ENCODE results near the gene KIAA1958. TPM values are rescaled to one million over a fixed set of nuclear protein-coding genes. Genes with fewer than 3 reads are reported as not detected.

The KIAA1958 gene
- total RNA-seq, 2 experiments from 2014 or later: 6.7 to 7.6 TPM

GRCh38 chr9:112535811-112536210 is 49.2 kb downstream of the KIAA1958 start:
- H3K9me3 Mint-ChIP-seq: no peaks in the 10 kb centered on the region
- no peak overlapping the region for H3K27ac Mint-ChIP-seq
- CTCF ChIA-PET: no interaction called here
- no peak for DNase-seq
- no peaks in the 10 kb centered on the region for H3K27me3 Mint-ChIP-seq (ENCODE audit: low read depth)
- no peaks in the 10 kb centered on the region for H3K36me3 Mint-ChIP-seq (ENCODE audit: low read depth)
- H3K4me3 Mint-ChIP-seq: no peak overlapping the region
- intact Hi-C loops (cut with micrococcal nuclease): no loop called here
- H3K4me1 Mint-ChIP-seq (ENCODE audit: low read depth): peaks cover 4% of the 10 kb centered on the region

DNA sequence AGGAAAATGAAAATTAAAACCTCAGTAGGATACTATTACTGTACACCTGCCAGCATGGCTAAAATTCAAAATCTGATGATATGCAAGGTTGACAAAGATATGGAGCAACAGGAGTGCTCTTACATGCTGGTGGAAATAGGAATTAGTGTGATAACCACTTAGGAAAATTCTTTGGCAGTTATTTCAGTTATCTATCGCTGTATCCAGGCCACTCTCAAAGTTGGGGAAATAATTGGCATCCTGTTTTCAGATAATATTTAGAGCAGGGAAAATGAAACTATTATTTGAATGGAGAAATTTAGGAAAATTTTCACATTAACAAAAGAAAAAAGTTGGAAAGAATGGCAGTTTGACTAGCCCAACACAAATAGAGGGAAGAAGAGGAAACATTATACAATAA is 50.9 kb downstream of the KIAA1958 start:
- Mint-ChIP-seq H3K27me3 (ENCODE audit: low read depth) (no peaks in the 10 kb centered on the region), H3K4me1 (ENCODE audit: low read depth) (peaks cover 8% of the 10 kb centered on the region), H3K36me3 (ENCODE audit: low read depth) (no peaks in the 10 kb centered on the region), H3K4me3 (no peak overlapping the region), H3K27ac (no peak overlapping the region), H3K9me3 (no peaks in the 10 kb centered on the region)
- no peak for DNase-seq
- intact Hi-C loops (cut with micrococcal nuclease): no loop called here
- CTCF ChIA-PET: no interaction called here

- CTCF ChIA-PET: no interaction called here
- Mint-ChIP-seq H3K4me3 (no peak overlapping the region), H3K27me3 (ENCODE audit: low read depth) (no peaks in the 10 kb centered on the region), H3K36me3 (ENCODE audit: low read depth) (no peaks in the 10 kb centered on the region), H3K9me3 (no peaks in the 10 kb centered on the region), H3K27ac (no peak overlapping the region), H3K4me1 (ENCODE audit: low read depth) (peaks cover 6% of the 10 kb centered on the region)
- intact Hi-C loops (cut with micrococcal nuclease): no loop called here
- DNase-seq: no peak
Measured at GRCh38 chr9:112540800-112541199, 54.2 kb downstream of the KIAA1958 start.

DNA sequence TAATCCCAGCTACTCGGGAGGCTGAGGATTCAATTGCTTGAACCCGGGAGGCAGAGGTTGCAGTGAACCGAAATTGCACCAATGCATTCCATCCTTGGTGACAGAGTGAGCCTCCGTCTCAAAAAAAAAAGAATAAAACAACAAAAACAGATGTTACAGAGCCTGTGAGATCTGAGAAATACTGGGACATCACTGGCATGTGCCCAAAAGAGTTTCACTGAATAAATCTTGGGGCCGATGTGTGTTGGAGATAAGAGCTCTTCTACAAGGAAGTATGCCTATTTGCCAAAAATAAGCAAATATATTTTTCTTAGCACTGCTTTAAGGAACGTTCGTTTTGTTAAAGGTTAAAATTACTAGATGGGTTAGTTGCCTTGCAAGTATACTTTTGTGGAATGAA is 55.1 kb downstream of the KIAA1958 start:
- Mint-ChIP-seq H3K27ac (no peak overlapping the region), H3K4me3 (no peak overlapping the region), H3K4me1 (ENCODE audit: low read depth) (peaks cover 15% of the 10 kb centered on the region), H3K27me3 (ENCODE audit: low read depth) (no peaks in the 10 kb centered on the region), H3K36me3 (ENCODE audit: low read depth) (no peaks in the 10 kb centered on the region), H3K9me3 (no peaks in the 10 kb centered on the region)
- CTCF ChIA-PET: no interaction called here
- intact Hi-C loops (cut with micrococcal nuclease): no loop called here
- DNase-seq: no peak

GRCh38 chr9:112542593-112543292 is 56.1 kb downstream of the KIAA1958 start:
- DNase-seq: no peak
- no peaks in the 10 kb centered on the region for H3K36me3 Mint-ChIP-seq (ENCODE audit: low read depth)
- intact Hi-C loops (cut with micrococcal nuclease): no loop called here
- CTCF ChIA-PET: no interaction called here
- no peak overlapping the region for H3K4me3 Mint-ChIP-seq
- H3K27ac Mint-ChIP-seq: no peak overlapping the region
- no peaks in the 10 kb centered on the region for H3K9me3 Mint-ChIP-seq
- no peaks in the 10 kb centered on the region for H3K27me3 Mint-ChIP-seq (ENCODE audit: low read depth)
- H3K4me1 Mint-ChIP-seq (ENCODE audit: low read depth): peaks cover 16% of the 10 kb centered on the region

GRCh38 chr9:112544477-112544876 is 57.9 kb downstream of the KIAA1958 start:
- CTCF ChIA-PET: interaction anchor here (0.6 kb wide), 1 partner anchor 68 kb away, joined by 5 read pairs; no protein-coding TSS in a partner anchor
- H3K4me3 Mint-ChIP-seq: no peak overlapping the region
- intact Hi-C loops (cut with micrococcal nuclease): no loop called here
- H3K9me3 Mint-ChIP-seq: no peaks in the 10 kb centered on the region
- H3K27me3 Mint-ChIP-seq (ENCODE audit: low read depth): no peaks in the 10 kb centered on the region
- H3K36me3 Mint-ChIP-seq (ENCODE audit: low read depth): no peaks in the 10 kb centered on the region
- no peak overlapping the region for H3K27ac Mint-ChIP-seq
- DNase-seq: no peak
- H3K4me1 Mint-ChIP-seq (ENCODE audit: low read depth): peaks cover 16% of the 10 kb centered on the region

- intact Hi-C loops (cut with micrococcal nuclease): loop anchor here (5.0 kb wide), 1 partner anchor 58 kb away; the partner anchor contains the start of gene KIAA1958
- DNase-seq: no peak
Measured at GRCh38 chr9:112545237-112545636, 58.6 kb downstream of the KIAA1958 start.

GRCh38 chr9:112546149-112547012 is 59.8 kb downstream of the KIAA1958 start:
- H3K36me3 Mint-ChIP-seq (ENCODE audit: low read depth): no peaks in the 10 kb centered on the region
- intact Hi-C loops (cut with micrococcal nuclease): loop anchor here (5.0 kb wide), 1 partner anchor 59 kb away; the partner anchor contains the start of gene KIAA1958
- no peak overlapping the region for H3K4me3 Mint-ChIP-seq
- H3K9me3 Mint-ChIP-seq: no peaks in the 10 kb centered on the region
- H3K27ac Mint-ChIP-seq: no peak overlapping the region
- peak; percentile 15 for DNase-seq
- peaks cover 14% of the 10 kb centered on the region for H3K4me1 Mint-ChIP-seq (ENCODE audit: low read depth)
- H3K27me3 Mint-ChIP-seq (ENCODE audit: low read depth): no peaks in the 10 kb centered on the region
- CTCF ChIA-PET: interaction anchor here (0.6 kb wide), 1 partner anchor 203 kb away, joined by 3 read pairs; no protein-coding TSS in a partner anchor

More at GRCh38 chr9:112545237-112545636, 58.6 kb downstream of the KIAA1958 start:
- H3K27ac Mint-ChIP-seq: no peak overlapping the region
- peaks cover 16% of the 10 kb centered on the region for H3K4me1 Mint-ChIP-seq (ENCODE audit: low read depth)
- no peak overlapping the region for H3K4me3 Mint-ChIP-seq
- no peaks in the 10 kb centered on the region for H3K9me3 Mint-ChIP-seq
- CTCF ChIA-PET: no interaction called here
- no peaks in the 10 kb centered on the region for H3K36me3 Mint-ChIP-seq (ENCODE audit: low read depth)
- no peaks in the 10 kb centered on the region for H3K27me3 Mint-ChIP-seq (ENCODE audit: low read depth)

GRCh38 chr9:112548051-112548440 is 61.4 kb downstream of the KIAA1958 start:
- H3K27me3 Mint-ChIP-seq (ENCODE audit: low read depth): no peaks in the 10 kb centered on the region
- no peak overlapping the region for H3K27ac Mint-ChIP-seq
- peaks cover 12% of the 10 kb centered on the region for H3K4me1 Mint-ChIP-seq (ENCODE audit: low read depth)
- intact Hi-C loops (cut with micrococcal nuclease): loop anchor here (5.0 kb wide), 1 partner anchor 61 kb away; the partner anchor contains the start of gene KIAA1958
- no peak overlapping the region for H3K4me3 Mint-ChIP-seq
- H3K36me3 Mint-ChIP-seq (ENCODE audit: low read depth): no peaks in the 10 kb centered on the region
- CTCF ChIA-PET: interaction anchor here (0.7 kb wide), 1 partner anchor 27 kb away, joined by 3 read pairs; no protein-coding TSS in a partner anchor
- DNase-seq: no peak
- no peaks in the 10 kb centered on the region for H3K9me3 Mint-ChIP-seq

GRCh38 chr9:112548836-112549595 is 62.4 kb downstream of the KIAA1958 start:
- intact Hi-C loops (cut with micrococcal nuclease): loop anchor here (5.0 kb wide), 1 partner anchor 62 kb away; the partner anchor contains the start of gene KIAA1958
- CTCF ChIA-PET: no interaction called here
- no peaks in the 10 kb centered on the region for H3K27me3 Mint-ChIP-seq (ENCODE audit: low read depth)

GRCh38 chr9:112550531-112550930 is 63.9 kb downstream of the KIAA1958 start:
- H3K4me1 Mint-ChIP-seq (ENCODE audit: low read depth): peaks cover 14% of the 10 kb centered on the region
- H3K27ac Mint-ChIP-seq: no peak overlapping the region
- CTCF ChIA-PET: no interaction called here
- H3K36me3 Mint-ChIP-seq (ENCODE audit: low read depth): no peaks in the 10 kb centered on the region
- H3K27me3 Mint-ChIP-seq (ENCODE audit: low read depth): no peaks in the 10 kb centered on the region
- no peak overlapping the region for H3K4me3 Mint-ChIP-seq
- no peaks in the 10 kb centered on the region for H3K9me3 Mint-ChIP-seq
- no peak for DNase-seq
- intact Hi-C loops (cut with micrococcal nuclease): no loop called here

More at GRCh38 chr9:112548836-112549595, 62.4 kb downstream of the KIAA1958 start:
- Mint-ChIP-seq H3K36me3 (ENCODE audit: low read depth) (no peaks in the 10 kb centered on the region), H3K9me3 (no peaks in the 10 kb centered on the region), H3K27ac (no peak overlapping the region), H3K4me3 (no peak overlapping the region), H3K4me1 (ENCODE audit: low read depth) (peaks cover 12% of the 10 kb centered on the region)
- DNase-seq: no peak

- Mint-ChIP-seq H3K9me3 (no peaks in the 10 kb centered on the region), H3K36me3 (ENCODE audit: low read depth) (no peaks in the 10 kb centered on the region), H3K4me3 (no peak overlapping the region), H3K4me1 (ENCODE audit: low read depth) (peaks cover 8% of the 10 kb centered on the region), H3K27me3 (ENCODE audit: low read depth) (no peaks in the 10 kb centered on the region), H3K27ac (no peak overlapping the region)
- intact Hi-C loops (cut with micrococcal nuclease): no loop called here
- CTCF ChIA-PET: interaction anchor here (0.7 kb wide), 1 partner anchor 357 kb away, joined by 3 read pairs; no protein-coding TSS in a partner anchor
- DNase-seq: no peak
Measured at GRCh38 chr9:112551641-112552040, 65.0 kb downstream of the KIAA1958 start.

Data from activated naive CD4-positive, alpha-beta T cell treated with anti-CD3 and anti-CD28 coated beads for 36 hours (primary cell).